Glomerular visceral epithelial cell (primary cell): ENCODE results near the gene KCNRG.
"Not testable (repeated sequence)": the region's sequence is repeated elsewhere in the genome, so short reads cannot be mapped to it uniquely, and the experiment has no call there.

Source experiments
- DNase-seq: peaks from one replicate; pipeline ENCODE4 v3.0.0-alpha.2; 2016; ENCODE audit errors: extremely low spot score

The KCNRG gene, protein sequence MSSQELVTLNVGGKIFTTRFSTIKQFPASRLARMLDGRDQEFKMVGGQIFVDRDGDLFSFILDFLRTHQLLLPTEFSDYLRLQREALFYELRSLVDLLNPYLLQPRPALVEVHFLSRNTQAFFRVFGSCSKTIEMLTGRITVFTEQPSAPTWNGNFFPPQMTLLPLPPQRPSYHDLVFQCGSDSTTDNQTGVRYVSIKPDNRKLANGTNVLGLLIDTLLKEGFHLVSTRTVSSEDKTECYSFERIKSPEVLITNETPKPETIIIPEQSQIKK

GRCh38 chr13:50015258-50015657, at the start of gene KCNRG:
TSS of gene KCNRG (plus strand) at chr13:50015444. CDS start at chr13:50015494, 50 bp downstream.
- DNase-seq: no peak

DNA sequence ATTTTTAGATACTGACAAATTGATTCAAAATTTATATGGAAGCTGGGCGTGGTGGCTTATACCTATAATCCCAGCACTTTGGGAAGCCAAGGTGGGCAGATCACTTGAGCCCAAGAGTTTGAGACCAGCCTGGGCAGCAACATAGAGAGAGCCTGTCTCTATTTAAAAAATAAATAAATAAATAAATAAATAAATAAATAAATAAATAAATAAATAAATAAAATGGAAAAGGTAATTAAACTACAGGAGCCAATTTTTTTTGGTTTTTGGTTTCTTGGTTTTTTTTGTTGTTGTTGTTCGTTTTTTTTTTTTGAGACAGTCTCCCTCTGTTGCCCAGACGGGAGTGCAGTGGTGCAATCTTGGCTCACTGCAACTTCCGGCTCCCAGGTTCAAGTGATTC, 47.8 kb upstream of the KCNRG start:
- DNase-seq: no peak

DNA sequence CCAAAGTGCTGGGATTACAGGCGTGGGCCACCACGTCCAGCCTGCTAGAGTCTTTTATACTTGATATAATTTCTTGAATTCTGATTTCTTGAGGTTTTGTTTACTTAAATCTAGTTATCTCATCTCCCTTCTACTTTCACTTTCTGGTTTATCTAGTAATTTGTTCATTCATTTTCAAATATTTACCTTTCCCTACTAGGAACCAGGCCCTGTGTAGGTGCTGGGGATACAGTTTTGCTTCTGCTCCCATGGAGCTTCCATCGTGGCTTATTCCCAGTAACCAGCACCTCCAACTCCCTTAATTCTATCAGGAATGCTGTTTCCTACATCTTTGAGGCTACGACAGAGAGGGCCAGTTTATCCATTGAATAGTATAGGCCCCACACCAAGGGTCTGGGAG, 42.5 kb upstream of the KCNRG start:
- no peak for DNase-seq

DNA sequence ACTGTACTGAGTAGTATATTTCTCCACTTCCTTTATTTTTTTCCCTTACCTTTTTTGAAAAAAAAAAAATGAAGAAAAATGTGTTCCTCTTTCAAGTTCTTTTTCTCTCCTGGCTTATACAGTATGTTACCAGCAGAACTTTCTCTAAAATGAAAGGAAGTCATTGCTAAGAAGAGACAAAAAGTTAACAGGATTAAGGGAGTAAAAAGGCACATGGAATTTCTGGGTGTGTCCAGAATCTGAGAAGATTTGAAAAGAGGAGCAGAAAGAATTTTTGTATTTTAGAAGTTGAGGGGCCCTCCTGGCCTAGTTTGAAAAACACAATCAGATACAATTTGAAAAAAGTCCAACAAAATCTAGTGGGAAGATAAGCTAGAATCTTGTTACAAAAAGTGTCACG, 39.4 kb upstream of the KCNRG start:
- DNase-seq: no peak

DNA sequence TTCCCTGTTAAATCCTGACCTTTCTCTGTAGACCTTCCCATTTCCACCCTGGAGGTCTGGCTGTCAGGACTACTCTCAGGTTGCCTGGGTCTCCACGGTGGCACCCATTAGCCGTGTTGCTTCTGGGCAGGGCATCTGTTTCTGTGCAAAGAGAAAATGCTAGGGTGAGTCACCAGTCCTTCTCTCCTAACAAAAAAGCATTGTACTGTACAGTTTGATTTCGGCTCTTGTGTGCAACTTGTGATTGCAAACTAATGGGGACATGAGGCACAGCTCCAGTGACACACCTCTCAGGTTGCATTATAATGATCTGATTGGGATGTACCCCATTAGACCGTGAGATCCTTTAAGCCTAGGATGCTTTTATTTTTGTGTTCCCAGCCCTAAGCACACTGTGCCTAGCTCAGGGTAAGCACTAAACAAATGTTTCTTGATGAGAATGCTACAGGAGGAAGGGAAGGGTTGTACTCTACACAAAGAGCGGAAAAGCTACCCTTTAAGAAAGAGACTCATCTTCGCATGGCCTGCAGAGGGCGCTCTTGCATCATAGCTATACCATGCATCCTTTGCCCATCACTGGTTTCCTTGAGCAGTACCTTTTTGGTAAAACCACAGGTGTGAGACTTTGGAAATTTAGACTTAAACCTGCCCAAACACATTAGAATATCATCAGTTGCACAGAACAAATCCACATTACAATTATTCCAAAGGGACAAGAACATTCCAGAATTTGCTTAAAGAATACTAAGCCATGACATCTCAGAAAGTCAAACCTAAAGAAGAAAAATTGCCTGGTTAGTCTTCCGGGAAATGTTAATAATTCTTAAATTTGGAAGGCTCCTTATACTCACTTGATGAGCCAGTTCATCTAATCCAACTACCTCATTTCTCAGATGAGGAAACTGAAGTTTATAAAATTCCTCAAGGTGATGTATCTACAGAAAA, 38.7 kb upstream of the KCNRG start:
- DNase-seq: peak; percentile 65

DNA sequence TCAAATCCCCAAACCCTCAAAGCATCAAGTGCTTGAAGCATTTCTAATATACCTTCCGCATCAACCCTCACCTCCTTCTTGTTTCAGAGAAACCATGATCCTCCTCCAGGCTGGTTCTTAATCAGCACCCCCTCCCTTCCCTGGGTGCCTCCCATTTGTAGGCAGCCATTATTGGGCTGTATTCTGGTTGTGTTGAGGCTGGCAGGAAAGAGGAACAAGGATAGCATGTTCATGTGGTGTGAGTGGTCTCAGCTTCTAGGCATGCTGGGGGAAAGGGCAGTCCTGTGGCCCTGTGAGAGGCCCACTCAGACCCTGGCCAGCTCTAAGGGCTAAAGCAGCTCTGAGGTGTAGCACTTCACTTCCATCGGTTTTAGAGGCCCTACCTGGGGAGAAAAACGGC, 37.3 kb upstream of the KCNRG start:
- DNase-seq: no peak

DNA sequence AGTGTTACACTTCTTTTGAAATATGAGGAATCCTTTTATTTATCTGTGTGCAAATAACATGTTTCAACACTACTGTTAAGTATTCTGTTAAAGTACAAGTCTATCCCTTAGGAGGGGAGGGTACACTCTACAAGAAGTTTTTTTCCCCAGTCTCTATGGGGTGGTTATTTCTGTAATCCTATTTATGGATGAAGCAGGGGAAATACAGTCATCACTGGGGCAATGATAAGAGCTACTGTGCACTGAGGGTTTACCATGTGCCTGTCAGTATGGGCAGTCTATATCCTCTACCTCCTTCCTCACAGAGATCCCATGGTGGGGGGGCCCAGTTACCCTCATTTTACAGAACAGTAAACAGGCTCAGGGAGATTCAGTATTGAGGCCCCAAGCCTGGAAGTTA, 35.0 kb upstream of the KCNRG start:
- DNase-seq: no peak

GRCh38 chr13:49985129-49985528, 30.1 kb upstream of the KCNRG start:
- DNase-seq: no peak

- no peak for DNase-seq
These were observed 28.8 kb upstream of the KCNRG start for GRCh38 chr13:49986471-49986870.

- not testable (repeated sequence) for DNase-seq
These were observed 24.6 kb upstream of the KCNRG start for GRCh38 chr13:49990612-49991011.

- DNase-seq: no peak
These were observed 22.1 kb upstream of the KCNRG start for GRCh38 chr13:49993111-49993510.

GRCh38 chr13:49993666-49994065, 21.6 kb upstream of the KCNRG start:
- DNase-seq: no peak

DNA sequence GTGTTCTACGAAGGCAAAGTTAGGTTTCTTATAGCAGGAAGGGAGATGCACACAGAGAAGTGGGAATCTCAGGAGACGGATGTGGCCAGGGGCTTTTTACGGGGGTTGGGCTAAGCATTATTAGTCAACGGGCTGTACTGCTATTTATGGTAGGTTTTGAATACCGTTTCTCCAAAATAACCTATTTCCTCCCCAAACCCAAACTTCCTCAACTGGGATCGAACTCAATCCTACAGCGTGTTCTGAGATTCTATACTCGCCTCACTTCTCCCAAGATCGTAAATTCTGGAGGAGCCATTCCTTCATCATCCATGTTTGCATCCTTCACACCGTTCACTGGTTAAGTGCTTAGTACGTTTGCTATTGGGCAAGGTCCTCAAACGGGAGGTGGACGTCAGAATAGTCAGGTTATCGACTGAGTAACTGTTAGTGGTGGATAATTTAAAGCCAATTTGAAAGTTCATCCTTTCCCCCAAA, 19.6 kb upstream of the KCNRG start:
- DNase-seq: no peak

- peak; percentile 91 for DNase-seq
These were observed 18.9 kb upstream of the KCNRG start for GRCh38 chr13:49996161-49996915.

- DNase-seq: peak; percentile 89
These were observed 18.0 kb upstream of the KCNRG start, which contains the start of gene TRIM13 for GRCh38 chr13:49996951-49997895. TSS of gene TRIM13 (plus strand) at chr13:49997042. CDS start at chr13:50011941, 14,899 bp downstream.

DNA sequence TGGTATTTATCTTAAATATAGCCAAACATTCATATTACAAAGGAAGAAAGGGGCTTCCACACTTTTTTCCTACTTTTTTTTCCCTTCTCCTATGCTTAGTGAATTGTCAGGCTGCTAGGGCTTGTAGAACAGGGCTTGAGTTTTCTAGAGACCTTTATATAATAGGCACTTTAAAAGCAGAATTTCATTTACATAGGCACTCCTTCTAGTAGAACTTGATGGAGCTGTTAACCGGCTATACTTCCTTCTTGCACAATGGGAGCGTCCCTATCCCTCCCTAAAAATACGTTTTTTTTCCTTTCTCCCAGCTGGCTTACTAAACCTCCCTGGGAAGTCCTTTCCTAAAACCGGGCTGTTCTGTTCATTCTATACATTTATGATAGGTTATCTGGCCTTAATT, 17.3 kb upstream of the KCNRG start:
- DNase-seq: no peak

DNA sequence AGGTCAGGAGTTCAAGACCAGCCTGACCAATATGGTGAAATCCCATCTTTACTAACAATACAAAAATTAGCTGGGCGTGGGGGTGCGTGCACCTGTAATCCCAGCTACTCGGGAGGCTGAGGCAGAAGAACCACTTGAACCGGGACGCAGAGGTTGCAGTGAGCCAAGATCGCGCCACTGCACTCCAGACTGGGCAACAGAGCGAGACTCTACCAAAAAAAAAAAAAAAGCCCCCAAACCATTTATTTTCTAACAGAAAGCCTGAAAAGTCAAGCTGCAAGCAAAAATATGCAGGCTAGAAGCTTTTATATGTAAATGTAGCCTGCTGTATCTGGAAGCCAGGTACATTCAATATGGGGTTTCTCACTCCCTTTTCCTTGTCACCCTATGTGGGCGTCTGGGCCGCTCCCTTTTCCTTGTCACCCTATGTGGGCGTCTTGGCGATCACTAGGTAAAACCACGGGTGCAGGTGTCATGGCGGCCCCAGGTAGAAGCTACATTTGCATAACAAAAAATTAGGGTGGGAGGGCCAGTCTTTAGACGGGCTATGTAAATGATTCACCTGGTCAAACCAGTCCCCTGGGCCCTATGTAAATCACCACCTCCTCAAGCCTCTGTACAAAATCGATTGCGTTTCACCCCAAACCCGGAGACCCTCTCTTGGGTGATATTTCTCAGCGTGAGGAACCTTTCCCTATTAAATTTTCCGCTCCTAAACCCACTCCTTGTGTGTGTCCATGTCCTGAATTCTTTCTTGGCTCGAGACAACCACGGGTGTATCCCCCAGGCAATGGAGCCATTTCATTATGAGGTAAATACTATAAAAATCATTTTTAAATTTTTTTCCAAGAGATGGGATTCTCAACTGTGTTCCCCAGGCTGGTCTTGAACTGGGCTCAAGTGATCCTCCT, 16.3 kb upstream of the KCNRG start:
- no peak for DNase-seq

DNA sequence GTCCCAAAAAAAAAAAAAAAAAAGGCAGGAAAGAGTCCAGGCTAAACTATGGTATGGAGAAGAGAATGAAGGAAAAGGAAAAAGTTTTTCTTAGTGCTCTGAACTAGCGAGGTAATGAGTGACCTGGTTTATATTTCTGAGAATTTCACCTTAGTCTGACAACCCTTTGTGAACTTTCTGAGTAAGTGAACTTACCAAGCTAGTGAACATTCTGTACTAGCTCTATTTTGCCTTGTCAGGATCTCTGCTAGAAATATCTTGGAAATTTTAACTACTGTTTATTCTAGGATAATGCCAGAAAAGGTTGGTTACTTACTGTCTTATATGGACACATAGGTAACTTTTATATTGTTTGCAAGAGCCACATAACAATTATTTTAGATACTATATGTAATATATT, 14.0 kb upstream of the KCNRG start:
- DNase-seq: no peak

GRCh38 chr13:50006426-50007135, 8.7 kb upstream of the KCNRG start:
- DNase-seq: no peak
